Hematopoietic multipotent progenitor cell treated with erythropoietin and hydrocortisone succinate and interleukin-3 and kit ligand, for 6 days (in vitro differentiated cells): Measurements from ENCODE around the gene MACF1.
"Not testable (repeated sequence)": the region's sequence is repeated elsewhere in the genome, so short reads cannot be mapped to it uniquely, and the experiment has no call there.

Source experiments
- DNase-seq: peaks from one replicate; pipeline ENCODE4 v3.0.0-alpha.2; 2015

Gene MACF1

GRCh38 chr1:39204441-39205081, at the start of gene MACF1:
MACF1 (plus strand) TSS chr1:39204695; CDS start chr1:39205023, 328 bp downstream.
- DNase-seq = peak; percentile 76

- no peak for DNase-seq
Measured at GRCh38 chr1:39157304-39157703, 47.2 kb upstream of the MACF1 start.

- DNase-seq = no peak
Measured at GRCh38 chr1:39158327-39159086, 46.0 kb upstream of the MACF1 start.

GRCh38 chr1:39159224-39160036, 45.1 kb upstream of the MACF1 start:
- no peak for DNase-seq

- DNase-seq = no peak
Measured at GRCh38 chr1:39160703-39161102, 43.8 kb upstream of the MACF1 start.

GRCh38 chr1:39161811-39162210, 42.7 kb upstream of the MACF1 start:
- not testable (repeated sequence) for DNase-seq

- DNase-seq = no peak
Measured at GRCh38 chr1:39163469-39163868, 41.0 kb upstream of the MACF1 start.

GRCh38 chr1:39164256-39164655, 40.2 kb upstream of the MACF1 start:
- no peak for DNase-seq

- DNase-seq = no peak
Measured at GRCh38 chr1:39165049-39165448, 39.4 kb upstream of the MACF1 start.

GRCh38 chr1:39165488-39165887, 39.0 kb upstream of the MACF1 start:
- DNase-seq = no peak

GRCh38 chr1:39167632-39168209, 36.8 kb upstream of the MACF1 start:
- DNase-seq = peak; percentile 90

GRCh38 chr1:39168301-39169080, 36.0 kb upstream of the MACF1 start:
- no peak for DNase-seq

GRCh38 chr1:39170731-39171667, 33.5 kb upstream of the MACF1 start:
- no peak for DNase-seq

- no peak for DNase-seq
Measured at GRCh38 chr1:39173119-39173994, 31.1 kb upstream of the MACF1 start.

GRCh38 chr1:39173995-39174380, 30.5 kb upstream of the MACF1 start:
- DNase-seq = no peak

- DNase-seq = no peak
Measured at GRCh38 chr1:39174390-39175081, 30.0 kb upstream of the MACF1 start.

GRCh38 chr1:39177706-39178105, 26.8 kb upstream of the MACF1 start:
- DNase-seq = no peak

GRCh38 chr1:39178541-39179431, 25.7 kb upstream of the MACF1 start:
- DNase-seq = no peak

- DNase-seq = no peak
Measured at GRCh38 chr1:39181311-39181710, 23.2 kb upstream of the MACF1 start.
